HEK293 (cell line): Measurements from ENCODE around the gene CIB1.

ENCODE experiments used
- CTCF ChIA-PET: fragments of 350-600 bp; formaldehyde crosslinking; extraction: SDS; loops from one replicate; lab custom pipeline; 2021; ENCODE audit warnings: antibody characterized with exemption; lab: Yijun Ruan, JAX
- POLR2A ChIA-PET: fragments of 300-600 bp; formaldehyde crosslinking; extraction: SDS; loops from one replicate; lab custom pipeline; 2020; ENCODE audit warnings: antibody characterized with exemption, inconsistent platforms; lab: Yijun Ruan, JAX
- H3K27ac ChIP-seq: fragments of 200-500 bp; sonication (Bioruptor generic); 2 replicates; pipeline ENCODE4 v1.5.1; 2014; ENCODE audit warnings: low read depth, low read length, control low read depth, inconsistent platforms; ENCODE audit errors: extremely low read depth
- H3K36me3 ChIP-seq, 2 experiments: fragments of 200-500 bp in 1 of 2; sonication (Bioruptor generic) in 1 of 2; 1 replicate in 1 of 2; 2 replicates in 1 of 2; pipeline ENCODE4 v1.5.1; 2014 to 2017; ENCODE audit warnings: inconsistent platforms in 2 of 2, low read length in 2 of 2; ENCODE audit not compliant: control insufficient read depth in 2 of 2, insufficient read depth in 1 of 2
- H3K4me1 ChIP-seq: fragments of 200-500 bp; sonication (Bioruptor generic); 2 replicates; pipeline ENCODE4 v1.5.1; 2014; ENCODE audit warnings: mild to moderate bottlenecking, low read length, inconsistent platforms; ENCODE audit not compliant: control insufficient read depth, insufficient read depth
- H3K4me3 ChIP-seq: 2 replicates; pipeline ENCODE4 v1.5.1; 2011; ENCODE audit warnings: low read depth, mild to moderate bottlenecking, control low read depth, low read length, moderate library complexity
- H3K9me3 ChIP-seq: fragments of 200-500 bp; sonication (Bioruptor generic); 2 replicates; pipeline ENCODE4 v1.5.1; 2014; ENCODE audit warnings: low read depth, low read length, inconsistent platforms; ENCODE audit not compliant: control insufficient read depth, insufficient read depth
- GFI1B ChIP-seq: fragments of 450-650 bp; formaldehyde crosslinking; IDR thresholded peaks from 2 replicates; pipeline ENCODE4 v1.5.1; 2016; ENCODE audit warnings: missing biosample characterization, missing genetic modification characterization
- GLIS2 ChIP-seq: fragments of 450-650 bp; formaldehyde crosslinking; IDR thresholded peaks from 2 replicates; pipeline ENCODE4 v1.5.1; 2016; ENCODE audit warnings: missing biosample characterization, missing genetic modification characterization
- KLF7 ChIP-seq: fragments of 450-650 bp; formaldehyde crosslinking; IDR thresholded peaks from 2 replicates; pipeline ENCODE4 v1.5.1; 2016; ENCODE audit warnings: missing biosample characterization, missing genetic modification characterization, borderline replicate concordance
- ZBTB1 ChIP-seq: fragments of 450-650 bp; formaldehyde crosslinking; IDR thresholded peaks from 2 replicates; pipeline ENCODE4 v1.5.1; 2016; ENCODE audit warnings: missing biosample characterization, missing genetic modification characterization
- ZBTB20 ChIP-seq: fragments of 450-650 bp; formaldehyde crosslinking; IDR thresholded peaks from 2 replicates; pipeline ENCODE4 v1.5.1; 2016; ENCODE audit warnings: missing biosample characterization, missing genetic modification characterization
- ZFHX2 ChIP-seq: fragments of 450-650 bp; formaldehyde crosslinking; conservative IDR thresholded peaks from 2 replicates; pipeline ENCODE4 v1.5.1; 2016; ENCODE audit warnings: missing biosample characterization, missing genetic modification characterization
- ZFP37 ChIP-seq: fragments of 450-650 bp; formaldehyde crosslinking; IDR thresholded peaks from 2 replicates; pipeline ENCODE4 v1.5.1; 2016; ENCODE audit warnings: missing biosample characterization, missing genetic modification characterization
- ZNF10 ChIP-seq: fragments of 450-650 bp; formaldehyde crosslinking; IDR thresholded peaks from 2 replicates; pipeline ENCODE4 v1.5.1; 2017; ENCODE audit warnings: missing biosample characterization, missing genetic modification characterization
- ZNF174 ChIP-seq: fragments of 450-650 bp; formaldehyde crosslinking; IDR thresholded peaks from 2 replicates; pipeline ENCODE4 v1.5.0; 2017; ENCODE audit warnings: missing biosample characterization, mild to moderate bottlenecking, missing genetic modification characterization
- ZNF2 ChIP-seq: fragments of 450-650 bp; formaldehyde crosslinking; IDR thresholded peaks from 2 replicates; pipeline ENCODE4 v1.5.1; 2016; ENCODE audit warnings: missing biosample characterization, missing genetic modification characterization
- ZNF350 ChIP-seq: fragments of 450-650 bp; formaldehyde crosslinking; IDR thresholded peaks from 2 replicates; pipeline ENCODE4 v1.5.0; 2017; ENCODE audit warnings: missing biosample characterization, mild to moderate bottlenecking, missing genetic modification characterization
- ZNF37A ChIP-seq: fragments of 450-650 bp; IDR thresholded peaks from 2 replicates; pipeline ENCODE4 v1.5.1; 2018; ENCODE audit warnings: missing biosample characterization, missing genetic modification characterization
- ZNF423 ChIP-seq: fragments of 450-650 bp; formaldehyde crosslinking; IDR thresholded peaks from 2 replicates; pipeline ENCODE4 v1.5.1; 2016; ENCODE audit warnings: missing biosample characterization, missing genetic modification characterization
- ZNF501 ChIP-seq: fragments of 450-650 bp; formaldehyde crosslinking; IDR thresholded peaks from 2 replicates; pipeline ENCODE4 v1.5.1; 2016; ENCODE audit warnings: missing biosample characterization, missing genetic modification characterization
- ZNF510 ChIP-seq: fragments of 450-650 bp; formaldehyde crosslinking; IDR thresholded peaks from 2 replicates; pipeline ENCODE4 v1.5.1; 2018; ENCODE audit warnings: mild to moderate bottlenecking, missing genetic modification characterization, missing biosample characterization; ENCODE audit not compliant: insufficient replicate concordance
- ZNF529 ChIP-seq: fragments of 450-650 bp; formaldehyde crosslinking; IDR thresholded peaks from 2 replicates; pipeline ENCODE4 v1.5.1; 2017; ENCODE audit warnings: missing genetic modification characterization, missing biosample characterization; ENCODE audit not compliant: insufficient replicate concordance
- ZNF544 ChIP-seq: fragments of 450-650 bp; formaldehyde crosslinking; IDR thresholded peaks from 2 replicates; pipeline ENCODE4 v1.5.0; 2017; ENCODE audit warnings: missing biosample characterization, missing genetic modification characterization
- ZNF654 ChIP-seq: fragments of 450-650 bp; formaldehyde crosslinking; IDR thresholded peaks from 2 replicates; pipeline ENCODE4 v1.5.1; 2016; ENCODE audit warnings: low read depth, missing biosample characterization, missing genetic modification characterization
- ZNF660 ChIP-seq: fragments of 450-650 bp; IDR thresholded peaks from 2 replicates; pipeline ENCODE4 v1.5.1; 2018; ENCODE audit warnings: missing biosample characterization, mild to moderate bottlenecking, missing genetic modification characterization
- ZSCAN23 ChIP-seq: fragments of 450-650 bp; formaldehyde crosslinking; IDR thresholded peaks from 2 replicates; pipeline ENCODE4 v1.5.1; 2016; ENCODE audit warnings: missing biosample characterization, missing genetic modification characterization
- ZSCAN30 ChIP-seq: fragments of 450-650 bp; IDR thresholded peaks from 2 replicates; pipeline ENCODE4 v1.5.1; 2018; ENCODE audit warnings: missing biosample characterization, mild to moderate bottlenecking, missing genetic modification characterization, moderate library complexity
- TF ChIP-seq, protein P1 (sequence below): fragments of 450-650 bp; IDR thresholded peaks from 2 replicates; pipeline ENCODE4 v1.5.1; 2018; ENCODE audit warnings: missing biosample characterization, mild to moderate bottlenecking, missing genetic modification characterization
- TF ChIP-seq, protein P2 (sequence below): fragments of 450-650 bp; formaldehyde crosslinking; IDR thresholded peaks from 2 replicates; pipeline ENCODE4 v1.5.1; 2017; ENCODE audit warnings: missing biosample characterization, missing genetic modification characterization
- TF ChIP-seq, protein P3 (sequence below): fragments of 450-650 bp; formaldehyde crosslinking; IDR thresholded peaks from 2 replicates; pipeline ENCODE4 v1.5.1; 2016; ENCODE audit warnings: missing biosample characterization, missing genetic modification characterization
- TF ChIP-seq, protein P4 (sequence below): fragments of 450-650 bp; formaldehyde crosslinking; IDR thresholded peaks from 2 replicates; pipeline ENCODE4 v1.5.1; 2017; ENCODE audit warnings: missing biosample characterization, missing genetic modification characterization
- TF ChIP-seq, protein P5 (sequence below): fragments of 450-650 bp; IDR thresholded peaks from 2 replicates; pipeline ENCODE4 v1.5.1; 2018; ENCODE audit warnings: missing biosample characterization, missing genetic modification characterization
- TF ChIP-seq, protein P6 (sequence below): fragments of 450-650 bp; formaldehyde crosslinking; IDR thresholded peaks from 2 replicates; pipeline ENCODE4 v1.5.1; 2016; ENCODE audit warnings: missing biosample characterization, missing genetic modification characterization, borderline replicate concordance

CIB1 gene

DNA sequence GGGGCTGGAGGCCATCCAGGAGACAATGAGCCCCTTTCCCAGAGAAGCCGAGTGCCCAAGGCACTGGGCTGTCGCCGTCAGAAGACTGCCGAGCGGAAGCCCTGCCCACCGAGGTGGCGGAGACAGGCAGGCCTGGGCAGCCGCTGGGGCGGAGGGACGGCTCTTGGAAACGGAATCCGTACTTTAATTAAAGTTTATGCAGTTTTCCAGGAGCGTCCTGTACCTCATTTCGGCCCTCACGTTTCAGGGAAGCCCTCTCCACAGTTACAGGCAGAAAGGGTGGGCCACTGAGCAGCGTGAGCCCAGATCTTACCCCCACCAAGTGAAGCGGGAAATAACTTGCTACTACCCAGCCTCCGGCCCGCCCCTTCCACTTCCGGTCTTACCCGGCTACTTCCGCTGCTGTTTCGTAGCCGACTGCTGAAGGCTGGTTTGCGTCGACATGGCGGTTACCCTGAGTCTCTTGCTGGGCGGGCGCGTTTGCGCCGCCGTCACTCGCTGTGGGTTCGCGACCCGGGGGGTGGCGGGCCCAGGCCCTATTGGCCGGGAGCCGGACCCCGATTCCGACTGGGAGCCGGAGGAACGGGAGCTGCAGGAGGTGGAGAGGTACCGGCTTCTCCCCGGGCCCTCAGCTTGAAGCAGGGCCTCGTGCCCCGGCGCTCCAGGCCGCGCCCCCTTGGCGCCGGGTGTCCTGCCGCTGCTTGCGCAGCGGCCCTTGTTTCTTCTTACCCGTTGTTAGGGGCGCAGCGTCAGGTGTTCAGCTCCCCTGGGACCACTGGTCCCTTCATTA, 31.7 kb upstream of the CIB1 start, which contains the start of gene NGRN (continued):
- TF ChIP-seq GLIS2 (tag by site-specific recombination) (peak; percentile 91), ZFHX2 (tag by site-specific recombination) (no peak), ZSCAN30 (peak; percentile 61), ZNF10 (tag by site-specific recombination) (0 out of 2 replicates have a peak, but pooled peaks have one; percentile 38), ZNF501 (peak; percentile 95), KLF7 (tag by site-specific recombination) (no peak), ZNF350 (tag by site-specific recombination) (no peak), ZNF544 (tag by site-specific recombination) (no peak), ZNF510 (no peak), ZNF660 (tag by site-specific recombination) (peak; percentile 66), ZNF37A (no peak), ZNF423 (tag by site-specific recombination) (no peak)
- TF ChIP-seq, protein P1, sequence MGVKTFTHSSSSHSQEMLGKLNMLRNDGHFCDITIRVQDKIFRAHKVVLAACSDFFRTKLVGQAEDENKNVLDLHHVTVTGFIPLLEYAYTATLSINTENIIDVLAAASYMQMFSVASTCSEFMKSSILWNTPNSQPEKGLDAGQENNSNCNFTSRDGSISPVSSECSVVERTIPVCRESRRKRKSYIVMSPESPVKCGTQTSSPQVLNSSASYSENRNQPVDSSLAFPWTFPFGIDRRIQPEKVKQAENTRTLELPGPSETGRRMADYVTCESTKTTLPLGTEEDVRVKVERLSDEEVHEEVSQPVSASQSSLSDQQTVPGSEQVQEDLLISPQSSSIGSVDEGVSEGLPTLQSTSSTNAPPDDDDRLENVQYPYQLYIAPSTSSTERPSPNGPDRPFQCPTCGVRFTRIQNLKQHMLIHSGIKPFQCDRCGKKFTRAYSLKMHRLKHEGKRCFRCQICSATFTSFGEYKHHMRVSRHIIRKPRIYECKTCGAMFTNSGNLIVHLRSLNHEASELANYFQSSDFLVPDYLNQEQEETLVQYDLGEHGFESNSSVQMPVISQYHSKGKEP (tag by site-specific recombination) = no peak
- TF ChIP-seq, protein P2, sequence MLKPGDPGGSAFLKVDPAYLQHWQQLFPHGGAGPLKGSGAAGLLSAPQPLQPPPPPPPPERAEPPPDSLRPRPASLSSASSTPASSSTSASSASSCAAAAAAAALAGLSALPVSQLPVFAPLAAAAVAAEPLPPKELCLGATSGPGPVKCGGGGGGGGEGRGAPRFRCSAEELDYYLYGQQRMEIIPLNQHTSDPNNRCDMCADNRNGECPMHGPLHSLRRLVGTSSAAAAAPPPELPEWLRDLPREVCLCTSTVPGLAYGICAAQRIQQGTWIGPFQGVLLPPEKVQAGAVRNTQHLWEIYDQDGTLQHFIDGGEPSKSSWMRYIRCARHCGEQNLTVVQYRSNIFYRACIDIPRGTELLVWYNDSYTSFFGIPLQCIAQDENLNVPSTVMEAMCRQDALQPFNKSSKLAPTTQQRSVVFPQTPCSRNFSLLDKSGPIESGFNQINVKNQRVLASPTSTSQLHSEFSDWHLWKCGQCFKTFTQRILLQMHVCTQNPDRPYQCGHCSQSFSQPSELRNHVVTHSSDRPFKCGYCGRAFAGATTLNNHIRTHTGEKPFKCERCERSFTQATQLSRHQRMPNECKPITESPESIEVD (tag by site-specific recombination) = no peak
- TF ChIP-seq, protein P3, sequence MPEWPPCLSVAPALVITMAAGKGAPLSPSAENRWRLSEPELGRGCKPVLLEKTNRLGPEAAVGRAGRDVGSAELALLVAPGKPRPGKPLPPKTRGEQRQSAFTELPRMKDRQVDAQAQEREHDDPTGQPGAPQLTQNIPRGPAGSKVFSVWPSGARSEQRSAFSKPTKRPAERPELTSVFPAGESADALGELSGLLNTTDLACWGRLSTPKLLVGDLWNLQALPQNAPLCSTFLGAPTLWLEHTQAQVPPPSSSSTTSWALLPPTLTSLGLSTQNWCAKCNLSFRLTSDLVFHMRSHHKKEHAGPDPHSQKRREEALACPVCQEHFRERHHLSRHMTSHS = no peak

DNA sequence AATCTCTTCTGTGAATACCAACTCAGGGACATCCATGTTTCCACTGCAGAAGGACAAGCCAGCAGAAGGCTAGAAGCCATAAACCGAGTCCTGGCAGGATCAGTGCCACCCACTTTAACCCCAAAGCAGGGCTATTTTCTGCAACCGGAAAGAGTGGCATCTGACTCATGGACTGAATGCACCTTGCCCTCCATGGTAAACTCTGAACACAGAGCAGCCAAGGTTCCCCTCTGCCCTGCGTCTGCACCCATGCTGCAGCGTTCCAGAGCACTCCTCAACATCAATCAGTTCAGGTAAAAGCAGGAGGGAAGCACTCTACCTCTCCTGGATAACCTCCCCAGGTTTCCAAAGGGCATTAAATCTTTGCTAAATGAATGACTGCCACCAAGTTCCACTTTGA, 30.9 kb upstream of the CIB1 start:
- H3K4me3 ChIP-seq = peak overlapping the region; percentile 73
- H3K27ac ChIP-seq = peak overlapping the region; percentile 89; the same call in 1 of the 2 replicates
- H3K36me3 ChIP-seq = peaks cover 21 to 22% of the 10 kb centered on the region in 2 experiments
- H3K9me3 ChIP-seq = no peaks in the 10 kb centered on the region
- peaks cover 10% of the 10 kb centered on the region; the same call in 1 of the 2 replicates for H3K4me1 ChIP-seq
- POLR2A ChIA-PET = no interaction called here
- CTCF ChIA-PET = no interaction called here
- TF ChIP-seq ZNF2 (tag by site-specific recombination) (no peak), ZBTB20 (no peak), ZNF654 (tag by site-specific recombination) (no peak), ZNF501 (no peak), ZNF529 (tag by site-specific recombination) (no peak), ZBTB1 (no peak), ZNF174 (tag by site-specific recombination) (no peak), GFI1B (tag by site-specific recombination) (no peak), ZSCAN23 (tag by site-specific recombination) (no peak), ZFP37 (tag by site-specific recombination) (no peak)
- TF ChIP-seq, protein P4, sequence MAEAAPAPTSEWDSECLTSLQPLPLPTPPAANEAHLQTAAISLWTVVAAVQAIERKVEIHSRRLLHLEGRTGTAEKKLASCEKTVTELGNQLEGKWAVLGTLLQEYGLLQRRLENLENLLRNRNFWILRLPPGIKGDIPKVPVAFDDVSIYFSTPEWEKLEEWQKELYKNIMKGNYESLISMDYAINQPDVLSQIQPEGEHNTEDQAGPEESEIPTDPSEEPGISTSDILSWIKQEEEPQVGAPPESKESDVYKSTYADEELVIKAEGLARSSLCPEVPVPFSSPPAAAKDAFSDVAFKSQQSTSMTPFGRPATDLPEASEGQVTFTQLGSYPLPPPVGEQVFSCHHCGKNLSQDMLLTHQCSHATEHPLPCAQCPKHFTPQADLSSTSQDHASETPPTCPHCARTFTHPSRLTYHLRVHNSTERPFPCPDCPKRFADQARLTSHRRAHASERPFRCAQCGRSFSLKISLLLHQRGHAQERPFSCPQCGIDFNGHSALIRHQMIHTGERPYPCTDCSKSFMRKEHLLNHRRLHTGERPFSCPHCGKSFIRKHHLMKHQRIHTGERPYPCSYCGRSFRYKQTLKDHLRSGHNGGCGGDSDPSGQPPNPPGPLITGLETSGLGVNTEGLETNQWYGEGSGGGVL (tag by site-specific recombination) = no peak
- TF ChIP-seq, protein P5, sequence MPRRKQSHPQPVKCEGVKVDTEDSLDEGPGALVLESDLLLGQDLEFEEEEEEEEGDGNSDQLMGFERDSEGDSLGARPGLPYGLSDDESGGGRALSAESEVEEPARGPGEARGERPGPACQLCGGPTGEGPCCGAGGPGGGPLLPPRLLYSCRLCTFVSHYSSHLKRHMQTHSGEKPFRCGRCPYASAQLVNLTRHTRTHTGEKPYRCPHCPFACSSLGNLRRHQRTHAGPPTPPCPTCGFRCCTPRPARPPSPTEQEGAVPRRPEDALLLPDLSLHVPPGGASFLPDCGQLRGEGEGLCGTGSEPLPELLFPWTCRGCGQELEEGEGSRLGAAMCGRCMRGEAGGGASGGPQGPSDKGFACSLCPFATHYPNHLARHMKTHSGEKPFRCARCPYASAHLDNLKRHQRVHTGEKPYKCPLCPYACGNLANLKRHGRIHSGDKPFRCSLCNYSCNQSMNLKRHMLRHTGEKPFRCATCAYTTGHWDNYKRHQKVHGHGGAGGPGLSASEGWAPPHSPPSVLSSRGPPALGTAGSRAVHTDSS (tag by site-specific recombination) = no peak
- TF ChIP-seq, protein P6, sequence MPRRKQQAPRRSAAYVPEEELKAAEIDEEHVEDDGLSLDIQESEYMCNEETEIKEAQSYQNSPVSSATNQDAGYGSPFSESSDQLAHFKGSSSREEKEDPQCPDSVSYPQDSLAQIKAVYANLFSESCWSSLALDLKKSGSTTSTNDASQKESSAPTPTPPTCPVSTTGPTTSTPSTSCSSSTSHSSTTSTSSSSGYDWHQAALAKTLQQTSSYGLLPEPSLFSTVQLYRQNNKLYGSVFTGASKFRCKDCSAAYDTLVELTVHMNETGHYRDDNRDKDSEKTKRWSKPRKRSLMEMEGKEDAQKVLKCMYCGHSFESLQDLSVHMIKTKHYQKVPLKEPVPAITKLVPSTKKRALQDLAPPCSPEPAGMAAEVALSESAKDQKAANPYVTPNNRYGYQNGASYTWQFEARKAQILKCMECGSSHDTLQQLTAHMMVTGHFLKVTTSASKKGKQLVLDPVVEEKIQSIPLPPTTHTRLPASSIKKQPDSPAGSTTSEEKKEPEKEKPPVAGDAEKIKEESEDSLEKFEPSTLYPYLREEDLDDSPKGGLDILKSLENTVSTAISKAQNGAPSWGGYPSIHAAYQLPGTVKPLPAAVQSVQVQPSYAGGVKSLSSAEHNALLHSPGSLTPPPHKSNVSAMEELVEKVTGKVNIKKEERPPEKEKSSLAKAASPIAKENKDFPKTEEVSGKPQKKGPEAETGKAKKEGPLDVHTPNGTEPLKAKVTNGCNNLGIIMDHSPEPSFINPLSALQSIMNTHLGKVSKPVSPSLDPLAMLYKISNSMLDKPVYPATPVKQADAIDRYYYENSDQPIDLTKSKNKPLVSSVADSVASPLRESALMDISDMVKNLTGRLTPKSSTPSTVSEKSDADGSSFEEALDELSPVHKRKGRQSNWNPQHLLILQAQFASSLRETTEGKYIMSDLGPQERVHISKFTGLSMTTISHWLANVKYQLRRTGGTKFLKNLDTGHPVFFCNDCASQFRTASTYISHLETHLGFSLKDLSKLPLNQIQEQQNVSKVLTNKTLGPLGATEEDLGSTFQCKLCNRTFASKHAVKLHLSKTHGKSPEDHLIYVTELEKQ (tag by site-specific recombination) = no peak
